ENCODE results near the gene PTH1R.

Gene PTH1R

GRCh38 chr3:46877406-46878125, at the start of gene PTH1R:
TSS of gene PTH1R (plus strand) at chr3:46877721. CDS start at chr3:46883560, 5,839 bp downstream.
- TF ChIP-seq GATA2 (IDR thresholded peaks at IDR 0.05; ENCODE audit: low read depth, low read length): no peak
- no peak for TF ChIP-seq GATA3 (IDR thresholded peaks at IDR 0.05; ENCODE audit: low read depth, low read length)

- TF ChIP-seq GATA2 (IDR thresholded peaks at IDR 0.05; ENCODE audit: low read depth, low read length) (no peak), GATA3 (IDR thresholded peaks at IDR 0.05; ENCODE audit: low read depth, low read length) (no peak)
Measured at GRCh38 chr3:46829699-46830208, 47.8 kb upstream of the PTH1R start.

- TF ChIP-seq GATA2 (IDR thresholded peaks at IDR 0.05; ENCODE audit: low read depth, low read length) (no peak), GATA3 (IDR thresholded peaks at IDR 0.05; ENCODE audit: low read depth, low read length) (no peak)
Measured at GRCh38 chr3:46830801-46831200, 46.7 kb upstream of the PTH1R start.

GRCh38 chr3:46831316-46831715, 46.2 kb upstream of the PTH1R start:
- no peak for TF ChIP-seq GATA3 (IDR thresholded peaks at IDR 0.05; ENCODE audit: low read depth, low read length)
- TF ChIP-seq GATA2 (IDR thresholded peaks at IDR 0.05; ENCODE audit: low read depth, low read length): no peak

- TF ChIP-seq GATA2 (IDR thresholded peaks at IDR 0.05; ENCODE audit: low read depth, low read length) (no peak), GATA3 (IDR thresholded peaks at IDR 0.05; ENCODE audit: low read depth, low read length) (no peak)
Measured at GRCh38 chr3:46831841-46832240, 45.7 kb upstream of the PTH1R start.

- TF ChIP-seq GATA2 (IDR thresholded peaks at IDR 0.05; ENCODE audit: low read depth, low read length) (no peak), GATA3 (IDR thresholded peaks at IDR 0.05; ENCODE audit: low read depth, low read length) (no peak)
Measured at GRCh38 chr3:46833346-46834300, 43.9 kb upstream of the PTH1R start.

GRCh38 chr3:46835054-46835453, 42.5 kb upstream of the PTH1R start:
- no peak for TF ChIP-seq GATA2 (IDR thresholded peaks at IDR 0.05; ENCODE audit: low read depth, low read length)
- no peak for TF ChIP-seq GATA3 (IDR thresholded peaks at IDR 0.05; ENCODE audit: low read depth, low read length)

GRCh38 chr3:46835491-46835890, 42.0 kb upstream of the PTH1R start:
- TF ChIP-seq GATA2 (IDR thresholded peaks at IDR 0.05; ENCODE audit: low read depth, low read length) (no peak), GATA3 (IDR thresholded peaks at IDR 0.05; ENCODE audit: low read depth, low read length) (no peak)

- TF ChIP-seq GATA3 (IDR thresholded peaks at IDR 0.05; ENCODE audit: low read depth, low read length): no peak
- TF ChIP-seq GATA2 (IDR thresholded peaks at IDR 0.05; ENCODE audit: low read depth, low read length): no peak
Measured at GRCh38 chr3:46838301-46838700, 39.2 kb upstream of the PTH1R start.

- TF ChIP-seq GATA3 (IDR thresholded peaks at IDR 0.05; ENCODE audit: low read depth, low read length) (no peak), GATA2 (IDR thresholded peaks at IDR 0.05; ENCODE audit: low read depth, low read length) (no peak)
Measured at GRCh38 chr3:46840491-46840890, 37.0 kb upstream of the PTH1R start.

- TF ChIP-seq GATA3 (IDR thresholded peaks at IDR 0.05; ENCODE audit: low read depth, low read length) (no peak), GATA2 (IDR thresholded peaks at IDR 0.05; ENCODE audit: low read depth, low read length) (no peak)
Measured at GRCh38 chr3:46843508-46843907, 34.0 kb upstream of the PTH1R start.

- TF ChIP-seq GATA2 (IDR thresholded peaks at IDR 0.05; ENCODE audit: low read depth, low read length) (no peak), GATA3 (IDR thresholded peaks at IDR 0.05; ENCODE audit: low read depth, low read length) (no peak)
Measured at GRCh38 chr3:46844397-46844796, 33.1 kb upstream of the PTH1R start.

GRCh38 chr3:46844881-46845312, 32.6 kb upstream of the PTH1R start:
- TF ChIP-seq GATA2 (IDR thresholded peaks at IDR 0.05; ENCODE audit: low read depth, low read length) (no peak), GATA3 (IDR thresholded peaks at IDR 0.05; ENCODE audit: low read depth, low read length) (no peak)

GRCh38 chr3:46845397-46845859, 32.1 kb upstream of the PTH1R start:
- no peak; the same call in 1 of the 2 replicates for TF ChIP-seq GATA2 (IDR thresholded peaks at IDR 0.05; ENCODE audit: low read depth, low read length)
- TF ChIP-seq GATA3 (IDR thresholded peaks at IDR 0.05; ENCODE audit: low read depth, low read length): no peak

Data from SH-SY5Y (cell line).